Prostate gland (tissue), 2 donors: ENCODE results near the gene TCP11L2.

ENCODE experiments used
- POLR2A ChIP-seq: fragments of 450-650 bp; IDR thresholded peaks from one replicate; pipeline ENCODE4 v1.6.1; 2016; ENCODE audit warnings: antibody characterized with exemption, mild to moderate bottlenecking
- POLR2AphosphoS5 ChIP-seq: sonication (generic); formaldehyde crosslinking; IDR thresholded peaks from one replicate; pipeline ENCODE4 v1.6.1; 2017; ENCODE audit warnings: antibody characterized with exemption
- TF ChIP-seq, protein P1 (sequence below), 4 experiments: fragments of 200-600 bp in 2 of 4; fragments of 450-650 bp in 2 of 4; sonication (generic) in 2 of 4; IDR thresholded peaks; 1 replicate in 3 of 4; 2 replicates in 1 of 4; pipeline ENCODE4 v1.5.1; 2016 to 2019; ENCODE audit warnings: antibody characterized with exemption in 4 of 4, mild to moderate bottlenecking in 2 of 4, moderate library complexity in 2 of 4

DNA sequence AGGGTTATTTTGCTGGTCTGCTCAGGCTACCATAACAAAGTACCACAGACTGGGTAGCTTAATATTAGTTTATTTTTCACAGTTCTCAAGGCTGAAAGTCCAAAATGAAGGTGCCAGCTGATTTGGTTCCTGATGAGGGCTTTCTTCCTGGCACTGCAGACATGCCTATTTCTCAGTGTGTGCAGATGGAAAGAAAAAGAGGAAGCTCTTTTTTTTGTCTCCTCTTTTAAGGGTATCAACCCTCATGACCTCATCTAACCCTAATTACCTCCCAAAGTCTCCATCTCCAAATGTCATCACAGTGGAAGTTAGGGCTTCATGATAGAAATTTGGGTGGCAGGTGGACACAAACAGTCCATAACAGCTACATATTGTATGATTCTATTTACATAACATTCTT lies 30.0 kb downstream of the TCP11L2 start:
- TF ChIP-seq POLR2AphosphoS5 (no peak), POLR2A (no peak)
- TF ChIP-seq, protein P1, sequence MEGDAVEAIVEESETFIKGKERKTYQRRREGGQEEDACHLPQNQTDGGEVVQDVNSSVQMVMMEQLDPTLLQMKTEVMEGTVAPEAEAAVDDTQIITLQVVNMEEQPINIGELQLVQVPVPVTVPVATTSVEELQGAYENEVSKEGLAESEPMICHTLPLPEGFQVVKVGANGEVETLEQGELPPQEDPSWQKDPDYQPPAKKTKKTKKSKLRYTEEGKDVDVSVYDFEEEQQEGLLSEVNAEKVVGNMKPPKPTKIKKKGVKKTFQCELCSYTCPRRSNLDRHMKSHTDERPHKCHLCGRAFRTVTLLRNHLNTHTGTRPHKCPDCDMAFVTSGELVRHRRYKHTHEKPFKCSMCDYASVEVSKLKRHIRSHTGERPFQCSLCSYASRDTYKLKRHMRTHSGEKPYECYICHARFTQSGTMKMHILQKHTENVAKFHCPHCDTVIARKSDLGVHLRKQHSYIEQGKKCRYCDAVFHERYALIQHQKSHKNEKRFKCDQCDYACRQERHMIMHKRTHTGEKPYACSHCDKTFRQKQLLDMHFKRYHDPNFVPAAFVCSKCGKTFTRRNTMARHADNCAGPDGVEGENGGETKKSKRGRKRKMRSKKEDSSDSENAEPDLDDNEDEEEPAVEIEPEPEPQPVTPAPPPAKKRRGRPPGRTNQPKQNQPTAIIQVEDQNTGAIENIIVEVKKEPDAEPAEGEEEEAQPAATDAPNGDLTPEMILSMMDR (IDR thresholded peaks at IDR 0.05), result no peak
